HG03097 (cell line): ENCODE results near the gene MRTFA.
"Not testable (repeated sequence)": the region's sequence is repeated elsewhere in the genome, so short reads cannot be mapped to it uniquely, and the experiment has no call there.

Source experiments
- ATAC-seq: cut with Tn5 transposase; IDR thresholded peaks from one replicate; pipeline ENCODE4 v1.9.1; 2021; ENCODE audit not compliant: unreplicated experiment, low FRiP score

Gene MRTFA

GRCh38 chr22:40598712-40599111, 37.8 kb downstream of the MRTFA start:
- ATAC-seq: not testable (repeated sequence)

DNA sequence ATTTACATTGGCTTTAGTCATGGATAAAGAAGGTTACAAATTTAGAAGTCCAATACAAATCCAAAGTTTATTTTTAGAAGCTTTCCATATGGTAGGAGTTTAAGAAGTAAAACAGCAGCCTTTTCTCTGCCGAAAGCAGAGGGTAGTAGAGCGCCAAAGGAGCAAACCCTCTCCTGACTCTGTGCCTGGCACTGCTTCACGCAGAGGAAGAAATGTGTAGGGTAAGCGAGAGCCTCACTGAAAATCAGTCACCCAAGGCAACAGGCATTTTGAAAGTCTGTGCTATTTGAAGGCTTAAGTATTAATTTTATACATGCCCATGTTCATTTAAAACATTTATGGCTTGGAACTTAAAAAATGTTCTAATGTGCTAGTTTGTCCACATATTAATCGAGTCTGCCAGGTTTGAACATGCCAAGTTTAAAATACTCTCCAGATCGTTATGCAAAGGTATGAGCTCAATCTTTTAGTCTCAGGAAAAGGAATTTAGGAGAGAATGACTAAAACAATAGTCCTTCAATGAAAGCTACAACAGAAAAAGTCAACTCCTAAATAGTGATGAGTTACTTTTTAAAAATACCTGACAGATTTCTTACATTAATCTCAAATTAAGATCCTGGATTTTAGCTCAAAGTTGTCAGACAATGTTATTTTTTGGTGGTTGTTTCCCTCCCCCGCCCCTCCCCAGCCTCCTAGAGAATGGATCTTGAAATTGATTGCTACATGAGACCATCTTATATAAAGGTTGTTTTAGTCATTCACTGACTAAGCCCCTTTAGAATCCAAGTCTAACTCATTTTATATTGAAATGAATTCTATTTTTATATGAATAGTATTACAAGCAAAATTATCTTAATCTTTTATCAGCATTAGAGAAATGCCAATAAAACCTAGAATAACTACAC, 38.7 kb downstream of the MRTFA start:
- no peak for ATAC-seq

- ATAC-seq: no peak
These were observed 40.9 kb downstream of the MRTFA start for GRCh38 chr22:40595497-40596234.

- ATAC-seq: no peak
These were observed 41.6 kb downstream of the MRTFA start for GRCh38 chr22:40594924-40595323.

- no peak for ATAC-seq
These were observed 42.2 kb downstream of the MRTFA start for GRCh38 chr22:40594346-40594745.

GRCh38 chr22:40593460-40594273, 42.9 kb downstream of the MRTFA start:
- ATAC-seq: no peak

GRCh38 chr22:40592352-40593113, 44.0 kb downstream of the MRTFA start:
- ATAC-seq: no peak

- no peak for ATAC-seq
These were observed 47.8 kb downstream of the MRTFA start for GRCh38 chr22:40588726-40589125.

DNA sequence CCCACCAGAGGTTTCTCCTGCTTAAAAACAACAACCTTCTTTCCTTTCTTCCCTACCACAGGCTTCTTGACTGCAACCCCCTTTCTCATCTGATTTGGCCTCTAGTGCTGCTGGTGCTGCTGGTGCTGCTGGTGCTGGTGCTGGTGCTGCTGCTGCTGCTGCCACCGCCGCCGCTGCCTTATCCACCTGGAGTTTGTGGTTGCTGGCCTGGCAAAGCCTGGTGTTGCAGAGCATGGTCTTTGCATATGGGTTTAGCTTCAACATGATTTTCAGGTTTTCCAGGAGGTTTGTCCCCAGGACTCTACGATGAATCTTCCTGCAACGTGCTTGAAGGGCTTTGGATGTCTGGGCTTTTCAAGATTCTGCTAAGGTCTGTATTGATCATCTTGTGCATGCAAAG, 49.7 kb downstream of the MRTFA start:
- ATAC-seq: no peak

DNA sequence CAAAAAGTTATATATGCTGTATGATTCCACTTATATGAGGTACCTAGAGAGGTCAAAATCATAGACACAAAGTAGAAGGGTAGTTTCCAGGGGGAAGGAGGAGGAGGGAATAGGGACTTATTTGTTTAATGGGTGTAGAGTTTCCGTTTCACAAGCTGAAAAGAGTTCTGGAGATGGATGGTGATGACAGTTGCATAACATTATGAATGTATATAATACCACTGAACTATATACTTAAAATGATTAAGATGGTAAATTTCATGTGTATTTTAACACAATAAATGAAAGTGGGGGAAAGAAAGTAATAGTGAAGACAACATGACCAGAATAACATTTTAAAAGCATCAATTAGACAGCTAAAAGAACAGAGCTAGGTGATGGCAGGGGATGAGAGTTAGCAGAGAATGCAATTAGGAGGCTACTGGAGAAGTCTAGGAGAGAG, 51.2 kb downstream of the MRTFA start:
- no peak for ATAC-seq

- ATAC-seq: not testable (repeated sequence)
These were observed 51.8 kb downstream of the MRTFA start for GRCh38 chr22:40584766-40585165.

DNA sequence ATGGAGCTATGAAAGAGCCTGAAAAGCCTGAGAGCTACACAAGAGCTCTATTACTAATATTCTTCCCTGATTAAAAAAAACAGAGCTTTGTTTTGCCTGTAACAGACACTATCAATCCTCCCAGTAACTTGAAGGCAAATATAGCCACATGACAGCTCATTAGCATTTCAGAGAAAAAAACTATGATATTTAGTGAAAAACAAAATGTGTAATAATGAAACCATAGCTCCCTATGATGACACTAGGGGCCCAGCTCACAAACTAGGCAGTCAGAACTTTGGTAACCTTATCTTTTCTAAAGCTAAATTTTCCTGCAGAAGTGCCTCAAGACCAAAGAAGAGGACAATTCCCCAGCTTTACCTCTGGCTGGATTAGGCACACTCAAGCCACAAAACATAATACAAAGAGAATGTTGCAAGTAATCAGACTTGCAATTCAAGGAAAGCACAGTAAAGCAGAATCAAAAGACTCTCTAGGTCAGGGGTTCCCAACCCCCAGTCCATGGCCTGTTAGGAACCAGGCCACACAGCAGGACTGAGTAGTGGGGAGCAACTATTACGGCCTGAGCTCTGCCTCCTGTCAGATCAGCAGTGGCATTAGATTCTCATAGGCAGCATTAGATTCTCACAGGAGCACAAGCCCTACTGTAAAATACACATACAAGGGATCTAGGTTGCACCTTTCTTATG, 53.3 kb downstream of the MRTFA start:
- ATAC-seq: no peak

DNA sequence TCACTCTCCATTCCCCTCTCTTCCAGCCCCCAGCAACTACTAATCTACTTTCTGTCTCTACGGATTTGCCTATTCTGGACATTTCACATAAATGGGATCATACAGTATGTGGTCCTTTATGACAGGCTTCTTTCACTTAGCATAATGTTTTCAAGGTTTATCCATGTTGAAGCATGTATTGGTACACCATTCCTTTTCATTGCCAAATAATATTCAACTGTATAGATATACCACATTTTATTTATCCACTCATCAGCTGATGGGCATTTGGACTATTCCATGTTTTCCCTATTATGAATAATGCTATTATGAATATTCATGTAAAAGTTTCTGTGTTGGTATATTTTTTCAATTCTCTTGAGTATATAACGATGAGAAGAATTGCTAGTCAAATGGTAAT, 54.5 kb downstream of the MRTFA start:
- ATAC-seq: no peak

GRCh38 chr22:40580631-40581030, 55.9 kb downstream of the MRTFA start:
- ATAC-seq: no peak

- ATAC-seq: no peak
These were observed 58.3 kb downstream of the MRTFA start for GRCh38 chr22:40578171-40578570.

- ATAC-seq: no peak
These were observed 63.5 kb downstream of the MRTFA start for GRCh38 chr22:40572976-40573375.

DNA sequence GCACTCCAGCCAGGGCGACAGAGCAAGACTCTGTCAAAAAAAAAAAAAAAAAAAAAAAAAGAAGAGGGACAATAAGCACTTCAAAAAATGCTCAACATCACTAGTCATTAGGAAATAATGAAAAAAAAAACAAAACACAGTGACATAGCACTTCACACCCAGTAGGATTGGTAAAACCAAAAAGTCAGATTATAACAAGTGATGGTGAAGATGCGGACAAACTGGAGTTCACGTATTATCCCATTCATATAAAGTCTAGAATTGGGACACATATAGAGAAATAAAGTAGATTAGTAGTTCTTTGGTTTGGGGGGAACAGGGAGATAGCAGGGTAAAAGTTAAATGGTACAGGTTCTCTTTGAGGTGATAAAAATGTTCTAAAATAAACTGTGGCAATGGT, 64.6 kb downstream of the MRTFA start:
- no peak for ATAC-seq

DNA sequence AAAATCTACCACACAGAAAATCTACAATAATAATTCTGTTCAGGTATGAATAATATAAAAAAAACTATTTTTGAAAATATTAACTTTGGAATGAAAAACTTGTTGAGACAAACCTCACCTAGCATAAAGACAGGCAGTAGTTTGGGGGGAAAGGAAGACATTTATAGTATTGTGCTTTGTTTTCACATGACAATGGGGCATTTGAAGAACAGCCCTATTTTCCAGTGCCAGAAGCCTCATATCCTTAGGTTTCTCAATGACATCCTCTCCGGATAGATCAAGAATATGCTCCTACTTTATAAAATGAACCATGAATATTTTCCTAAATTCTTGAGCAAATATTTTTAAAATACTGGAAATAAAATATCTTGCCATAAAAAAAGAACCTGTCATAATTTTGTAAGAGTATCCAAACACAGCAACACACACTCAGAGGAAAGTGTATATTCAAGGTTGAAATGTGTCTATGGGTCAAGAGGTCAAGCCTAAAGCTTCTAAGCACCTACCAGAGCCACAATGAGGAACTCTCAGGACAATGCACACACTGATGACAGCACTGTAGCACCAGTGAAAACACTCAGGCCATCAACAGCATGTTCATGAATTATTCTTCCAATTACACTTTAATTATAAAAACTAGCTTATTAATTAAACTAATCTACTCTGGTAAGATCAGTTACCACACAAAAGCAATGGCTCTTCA, 68.7 kb downstream of the MRTFA start:
- ATAC-seq: no peak

GRCh38 chr22:40567106-40567505, 69.4 kb downstream of the MRTFA start:
- ATAC-seq: no peak
